ENCODE data around the gene BCAS3.
A peak's percentile ranks its signal among the peaks of the same experiment; 100 is the strongest.
"Not testable (repeated sequence)": the region's sequence is repeated elsewhere in the genome, so short reads cannot be mapped to it uniquely, and the experiment has no call there.

The BCAS3 gene

DNA sequence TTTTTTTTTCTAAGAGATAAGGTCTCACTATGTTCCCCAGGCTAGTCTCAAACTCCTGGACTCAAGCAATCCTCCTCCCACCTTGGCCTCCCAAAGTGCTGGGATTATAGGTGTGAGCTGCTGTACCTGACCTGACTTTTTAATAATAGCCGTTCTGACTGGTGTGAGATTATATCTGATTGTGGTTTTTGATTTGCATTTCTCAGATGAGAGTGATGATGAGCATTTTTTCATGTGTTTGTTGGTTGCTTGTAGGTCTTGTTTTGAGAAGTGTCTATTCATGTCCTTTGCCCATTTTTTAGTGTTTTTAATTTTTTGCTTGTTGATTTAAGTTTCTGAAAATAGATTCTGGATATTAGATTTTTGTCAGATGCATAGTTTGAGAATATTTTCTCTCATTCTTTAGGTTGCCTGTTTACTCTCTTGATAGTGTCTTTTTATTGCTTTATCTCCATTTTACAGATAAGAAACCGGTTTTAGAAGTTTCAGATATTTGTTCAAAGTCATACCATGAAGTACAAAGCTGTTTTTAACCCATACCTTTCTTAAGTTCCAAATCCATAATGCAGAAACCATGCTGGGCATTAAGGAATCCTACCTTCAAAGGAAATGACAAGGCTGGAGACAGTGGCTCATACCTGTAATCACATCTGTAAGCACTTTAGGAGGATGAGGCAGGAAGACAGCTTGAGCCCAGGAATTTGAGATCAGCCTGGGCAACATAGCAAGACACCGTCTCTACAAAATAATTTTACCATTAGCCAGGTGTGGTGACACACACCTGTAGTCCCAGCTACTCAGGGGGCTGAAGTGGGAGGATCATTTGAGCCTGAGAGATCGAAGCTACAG, 553.5 kb downstream of the BCAS3 start:
- DNase-seq (ENCODE audit: low read depth), result no peak

DNA sequence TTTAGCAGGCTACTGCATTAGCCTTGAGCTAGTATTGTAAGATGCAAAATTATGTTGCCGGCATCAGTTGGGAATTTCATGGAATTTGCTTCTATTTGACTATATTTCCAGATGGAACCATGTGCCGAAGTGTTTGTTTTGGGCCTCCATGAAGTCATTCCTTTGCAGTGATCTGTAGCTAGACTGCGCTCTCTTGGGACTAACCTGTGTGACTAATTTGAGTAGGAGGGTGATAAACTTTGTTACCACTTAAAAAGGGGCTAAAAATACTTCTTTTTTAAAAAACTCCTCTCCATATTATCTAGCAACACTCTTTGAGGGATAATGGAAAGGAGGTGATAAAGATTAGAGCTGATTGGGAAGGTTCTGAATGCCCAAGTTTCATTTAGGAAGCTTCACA, 555.2 kb downstream of the BCAS3 start:
- DNase-seq (ENCODE audit: low read depth), result no peak

DNA sequence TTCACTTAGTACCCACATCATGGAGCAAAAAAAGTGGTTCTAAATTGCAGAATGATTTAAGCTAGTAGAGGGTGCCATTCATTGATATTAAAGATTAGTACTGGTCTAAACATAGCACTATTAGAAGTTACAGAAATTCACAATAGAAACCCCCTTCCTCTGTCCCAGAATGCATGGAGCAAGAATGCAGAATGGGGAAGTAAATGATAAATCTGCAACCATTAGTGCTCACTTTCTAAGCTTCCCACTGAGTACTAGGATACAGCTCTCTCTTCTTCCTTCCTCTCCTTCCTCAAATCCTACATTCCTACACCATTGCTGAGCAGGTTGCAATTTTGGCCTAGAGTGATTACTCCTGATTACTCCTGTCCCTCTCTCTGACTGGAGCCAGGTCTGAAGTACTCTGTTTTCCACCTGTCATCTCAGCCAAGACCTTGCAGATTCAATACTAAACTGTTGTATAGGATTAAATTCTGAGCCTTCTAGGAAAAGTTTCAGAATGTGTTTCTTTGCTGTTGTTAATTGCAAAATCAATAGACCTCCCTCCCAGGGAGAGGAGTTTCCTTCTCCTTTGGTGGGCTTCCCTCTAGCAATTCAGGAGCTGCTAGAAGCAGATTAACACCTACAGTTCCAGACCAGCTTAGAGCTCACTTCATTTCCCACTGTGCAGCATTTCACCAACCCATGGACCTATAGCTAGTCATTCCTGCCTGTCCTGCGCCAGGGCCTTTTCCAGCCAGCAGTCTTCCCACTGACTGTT, 556.5 kb downstream of the BCAS3 start:
- no peak for DNase-seq (ENCODE audit: low read depth)

DNA sequence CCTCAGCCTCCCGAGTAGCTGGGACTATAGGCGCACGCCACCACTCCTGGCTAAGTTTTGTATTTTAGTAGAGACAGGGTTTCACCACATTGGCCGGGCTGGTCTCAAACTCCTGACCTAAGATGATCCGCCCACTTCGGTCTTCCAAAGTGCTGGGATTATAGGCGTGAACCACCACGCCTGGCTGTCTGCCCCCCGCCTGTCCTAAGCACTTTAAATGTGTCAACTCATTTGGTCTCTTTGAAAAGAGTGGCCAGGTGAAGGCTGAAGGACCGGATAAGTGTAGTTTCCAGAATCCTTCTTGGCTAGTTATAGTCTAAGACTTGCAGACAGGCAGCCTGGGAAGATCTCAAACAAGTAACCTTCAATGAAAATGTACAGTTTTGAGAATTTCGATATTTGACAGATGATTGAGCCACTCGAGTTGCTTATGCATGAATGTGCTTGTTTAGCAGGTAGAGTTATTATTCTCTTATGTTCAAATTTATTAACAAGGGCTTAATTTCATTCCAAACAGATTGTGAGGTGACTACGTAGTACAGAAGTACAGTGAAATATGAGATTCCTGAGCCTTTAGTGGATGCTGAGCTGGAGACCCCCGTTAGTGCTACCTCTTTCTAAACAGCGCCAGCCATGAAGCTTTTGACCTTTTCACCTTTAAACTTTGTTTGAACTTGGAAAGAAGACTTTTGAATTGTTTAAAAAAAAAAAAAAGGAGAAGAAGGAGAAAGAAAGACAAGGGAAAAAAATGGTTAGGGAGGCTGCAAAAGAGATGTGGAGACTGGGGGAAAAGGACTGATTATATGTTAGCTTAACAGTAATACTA, 557.6 kb downstream of the BCAS3 start:
- DNase-seq (ENCODE audit: low read depth), result no peak

DNA sequence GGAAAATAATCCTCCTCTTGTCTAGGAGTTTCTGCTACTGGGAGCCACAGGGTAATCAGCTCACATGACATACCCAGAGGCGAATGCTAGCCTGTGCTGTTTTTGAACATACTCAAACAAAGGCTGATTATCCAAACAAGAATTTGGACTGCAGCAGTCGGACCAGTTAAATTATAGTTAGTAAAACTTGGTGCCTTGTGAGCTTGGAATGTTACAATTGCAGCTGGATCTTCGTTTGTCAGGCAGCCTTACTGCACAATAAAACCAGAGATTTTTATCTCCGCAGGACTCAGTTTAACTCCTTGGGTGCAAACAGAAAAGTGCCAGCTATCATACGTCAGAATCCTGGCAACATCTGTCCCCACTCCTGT, 558.2 kb downstream of the BCAS3 start:
- no peak for DNase-seq (ENCODE audit: low read depth)

DNA sequence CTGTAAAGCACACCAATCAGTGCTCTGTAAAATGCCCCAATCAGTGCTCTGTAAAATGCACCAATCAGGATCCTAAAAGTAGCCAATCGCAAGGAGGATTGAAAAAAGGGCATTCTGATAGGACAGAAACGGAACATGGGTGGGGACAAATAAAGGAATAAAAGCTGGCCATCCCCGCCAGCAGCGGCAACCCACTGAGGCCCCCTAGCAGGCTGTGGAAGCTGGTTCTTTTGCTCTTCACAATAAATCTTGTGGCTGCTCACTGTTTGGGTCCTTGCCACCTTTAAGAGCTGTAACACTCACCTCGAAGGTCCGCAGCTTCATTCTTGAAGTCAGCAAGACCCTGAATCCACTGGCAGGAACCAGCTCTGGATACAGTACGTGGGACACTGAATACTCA, 559.6 kb downstream of the BCAS3 start:
- no peak for DNase-seq (ENCODE audit: low read depth)

DNA sequence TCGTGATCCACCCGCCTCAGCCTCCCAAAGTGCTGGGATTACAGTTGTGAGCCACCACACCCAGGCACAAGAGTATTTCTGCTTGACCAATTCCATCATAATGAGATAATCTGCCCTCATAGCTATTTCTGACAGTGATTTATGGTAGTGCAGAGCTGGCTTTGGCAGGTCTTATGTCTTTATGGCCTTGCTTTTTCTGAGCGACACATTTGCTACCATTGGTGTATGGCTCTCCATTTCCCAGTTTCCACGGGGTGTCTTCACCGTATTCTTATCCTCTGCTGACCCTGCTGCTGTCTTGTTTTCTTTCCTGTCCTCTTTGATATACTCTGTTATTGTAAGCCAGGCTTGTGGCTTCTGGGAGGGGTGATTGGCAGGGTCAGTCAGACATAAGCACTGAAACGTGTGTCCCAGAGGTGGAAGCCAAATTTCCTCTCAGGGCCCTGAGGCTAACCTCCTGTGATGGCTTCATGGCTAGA, 560.8 kb downstream of the BCAS3 start:
- no peak for DNase-seq (ENCODE audit: low read depth)

DNA sequence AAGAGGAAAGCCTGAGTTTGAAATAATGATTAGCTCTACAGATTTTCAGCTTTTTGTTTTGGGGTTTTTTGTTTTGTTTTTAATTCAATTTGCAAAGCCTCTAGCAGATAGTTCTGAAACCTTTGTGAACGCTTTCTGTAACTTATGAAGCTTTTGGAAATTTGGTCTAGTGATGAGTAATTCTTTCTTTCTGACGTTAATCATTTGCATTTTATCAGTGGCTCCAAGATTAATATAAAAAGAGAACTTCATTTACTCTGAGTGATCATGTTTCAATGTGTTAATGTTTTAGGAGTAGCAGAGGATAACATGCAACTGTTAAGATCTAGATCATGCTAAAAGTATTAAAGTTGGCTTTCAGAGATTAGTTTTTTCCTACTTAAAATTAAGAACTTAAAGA, 561.7 kb downstream of the BCAS3 start:
- no peak for DNase-seq (ENCODE audit: low read depth)

DNA sequence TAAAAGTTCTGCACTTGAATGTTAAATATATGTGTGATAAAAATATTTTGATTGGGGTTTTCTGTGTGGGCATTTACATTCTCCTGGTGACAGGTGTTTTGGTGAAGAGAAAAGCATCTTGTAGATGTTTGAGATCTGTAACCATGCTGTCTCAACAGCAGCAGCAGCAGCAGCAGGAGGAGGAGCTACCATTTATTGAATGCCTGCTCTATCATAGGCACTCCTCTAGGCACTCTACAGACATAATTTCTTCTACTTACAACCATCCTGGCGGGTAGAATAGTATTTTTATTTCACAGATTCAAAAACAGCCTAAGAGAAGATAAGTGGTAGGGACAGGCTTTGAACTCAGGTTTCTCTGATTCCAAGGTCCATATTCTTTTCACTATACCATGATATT, 562.3 kb downstream of the BCAS3 start:
- DNase-seq (ENCODE audit: low read depth), result no peak

DNA sequence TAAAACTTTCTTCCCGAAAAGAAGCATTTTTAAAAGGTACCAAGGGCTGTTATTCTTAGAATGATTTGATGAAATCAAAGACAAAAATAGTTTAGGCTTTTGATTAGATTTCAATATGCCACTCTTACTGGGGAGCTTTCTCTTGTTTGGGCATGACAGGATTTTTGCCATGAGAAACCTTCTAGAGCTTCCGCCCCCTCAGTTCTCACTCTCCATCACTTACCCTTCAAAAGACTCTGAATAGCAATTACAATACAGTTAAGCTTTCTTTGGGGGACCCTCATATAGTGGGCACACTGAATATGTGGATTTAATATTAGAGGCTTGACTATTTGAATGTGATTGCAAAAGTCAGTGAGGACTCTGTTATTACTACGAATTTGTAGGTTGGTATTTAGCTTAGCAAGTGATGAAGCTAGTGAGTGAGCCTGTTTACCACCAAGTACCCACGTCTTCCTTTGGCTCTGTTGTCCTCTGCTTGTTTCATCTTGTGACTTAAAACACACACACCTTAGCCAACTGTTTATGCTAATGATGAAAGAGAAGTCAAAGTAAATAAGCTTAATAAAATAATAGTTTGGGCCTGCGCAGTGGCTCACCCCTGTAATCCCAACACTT, 563.3 kb downstream of the BCAS3 start:
- DNase-seq (ENCODE audit: low read depth), result no peak

DNA sequence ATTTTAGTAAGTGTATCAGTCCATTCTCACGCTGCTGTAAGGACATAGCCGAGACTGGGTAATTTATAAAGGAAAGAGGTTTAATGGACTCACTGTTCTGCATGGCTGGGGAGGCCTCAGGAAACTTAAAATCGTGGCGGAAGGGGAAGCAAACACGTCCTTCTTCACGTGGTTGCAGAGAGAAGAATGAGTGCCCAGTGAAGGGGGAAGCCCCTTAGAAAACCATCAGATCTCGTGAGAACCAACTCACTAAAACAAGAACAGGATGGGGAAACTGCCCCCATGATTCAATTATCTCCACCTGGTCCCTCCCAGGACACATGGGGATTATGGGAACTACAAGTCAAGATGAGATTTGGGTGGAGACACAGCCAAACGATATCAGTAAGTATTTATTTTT, 567.3 kb downstream of the BCAS3 start:
- DNase-seq (ENCODE audit: low read depth), result not testable (repeated sequence)

DNA sequence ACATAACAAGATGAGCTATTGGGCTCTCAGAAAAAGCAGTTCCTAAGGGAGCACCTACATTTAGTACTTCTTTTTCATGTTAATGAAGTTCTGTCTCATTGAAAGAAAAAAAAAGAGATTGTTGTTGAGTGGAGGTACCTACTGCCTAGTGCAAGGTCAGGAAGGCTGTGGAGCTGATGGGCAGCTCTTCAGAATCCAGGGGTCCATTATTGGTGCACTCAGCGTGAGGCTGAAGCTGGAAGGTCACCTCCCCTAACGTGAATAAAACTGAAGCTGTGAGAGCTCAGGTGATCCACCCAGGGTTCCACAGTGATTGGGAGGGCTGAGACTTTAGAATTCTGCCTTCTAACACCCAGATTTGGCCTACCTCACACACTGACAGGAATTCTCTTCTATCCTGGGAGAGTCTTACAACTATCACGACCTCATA, 568.1 kb downstream of the BCAS3 start:
- DNase-seq (ENCODE audit: low read depth), result no peak

DNA sequence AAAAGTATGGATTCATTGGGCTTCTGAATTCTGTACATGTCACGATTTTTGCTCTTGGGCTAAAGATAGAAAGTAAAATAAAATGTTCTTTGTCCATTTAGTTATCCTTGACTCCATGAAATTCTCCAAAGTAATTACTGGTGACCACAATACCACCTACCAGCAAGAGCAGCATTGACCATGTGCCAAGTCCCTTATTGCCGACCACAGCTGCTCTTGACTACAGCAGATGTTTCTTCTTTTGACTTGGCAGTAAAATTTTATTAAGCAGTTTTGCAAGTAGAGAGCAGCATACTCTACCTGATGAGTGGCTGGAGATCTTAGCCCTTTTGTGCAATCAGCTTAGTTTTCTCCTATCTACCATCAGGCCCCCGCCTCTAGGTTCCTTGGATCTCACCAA, 569.8 kb downstream of the BCAS3 start:
- DNase-seq (ENCODE audit: low read depth), result peak; percentile 77

DNA sequence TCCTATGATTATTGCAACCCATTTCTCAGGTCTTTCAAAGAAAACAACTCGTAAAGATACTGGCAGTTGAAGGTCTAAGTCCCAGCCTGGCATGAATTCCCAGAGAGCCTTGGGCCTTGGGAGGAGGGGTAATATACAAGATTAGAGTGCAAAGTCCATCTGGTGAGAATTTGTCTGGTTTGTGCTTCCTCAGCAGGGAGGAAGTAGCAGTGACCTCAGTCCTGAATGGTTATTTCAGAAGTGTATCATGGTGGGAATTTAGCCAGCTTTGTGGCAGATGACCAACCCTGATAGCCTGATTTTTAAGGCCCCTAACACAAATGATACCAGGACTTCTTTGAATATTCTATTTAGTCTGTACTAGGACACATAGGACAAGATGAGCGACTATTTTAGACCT, 570.7 kb downstream of the BCAS3 start:
- DNase-seq (ENCODE audit: low read depth), result no peak

DNA sequence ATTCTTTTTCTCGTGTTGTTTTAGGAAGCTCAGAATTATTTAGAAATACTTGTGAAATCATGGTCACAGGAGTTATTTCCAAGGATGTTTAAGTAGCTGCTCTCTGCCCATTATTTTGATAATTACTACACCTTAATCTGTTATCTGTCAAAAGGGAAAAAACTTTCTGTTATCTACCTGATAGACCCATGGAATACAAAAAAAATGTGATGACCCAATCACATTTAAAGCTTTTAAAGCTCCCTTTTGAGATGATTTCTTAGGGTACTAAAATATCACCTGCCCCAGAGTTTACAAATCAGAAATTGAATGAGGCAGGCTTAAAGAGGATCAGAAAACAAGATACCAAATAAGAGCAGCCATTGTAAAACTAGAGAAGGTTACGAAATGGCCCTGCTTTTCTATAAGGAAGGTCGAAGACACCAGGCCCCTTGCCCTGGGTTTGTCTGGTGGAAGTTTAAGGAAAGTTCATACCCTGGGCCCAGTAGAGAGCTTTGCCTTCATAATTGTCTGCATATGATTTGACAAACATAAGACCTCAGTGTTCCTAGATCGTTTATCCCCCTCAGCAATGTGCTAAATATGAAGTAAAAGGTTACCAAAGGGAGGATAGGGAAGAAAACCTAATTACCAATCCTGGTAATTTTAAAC, 572.1 kb downstream of the BCAS3 start:
- DNase-seq (ENCODE audit: low read depth), result no peak

DNA sequence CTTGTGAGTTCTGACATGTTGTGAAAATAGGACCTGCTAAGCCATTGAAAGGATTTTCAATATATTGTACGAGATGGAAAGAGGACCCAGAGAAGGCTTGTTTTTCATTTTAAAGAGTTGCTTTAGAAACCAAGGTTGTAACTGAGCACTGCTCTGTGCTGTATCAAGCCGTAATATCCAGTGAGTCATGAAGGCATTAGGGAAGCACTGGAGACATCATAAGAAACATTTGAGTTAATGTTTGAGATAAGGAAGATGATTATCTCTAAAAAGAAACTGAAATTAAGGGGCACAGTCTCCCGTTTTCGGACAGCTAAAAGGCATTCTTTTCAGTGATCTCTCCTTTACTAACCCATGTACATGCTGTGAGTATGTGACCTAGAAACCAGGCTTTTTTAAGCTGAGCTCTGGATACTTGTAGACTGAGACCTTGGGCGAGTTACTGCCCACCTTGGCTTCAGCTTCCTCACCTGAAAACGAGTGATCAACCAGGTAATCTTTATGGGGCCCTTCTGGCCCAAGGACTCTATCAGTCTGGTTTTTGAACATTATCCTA, 572.8 kb downstream of the BCAS3 start:
- DNase-seq (ENCODE audit: low read depth), result no peak

DNA sequence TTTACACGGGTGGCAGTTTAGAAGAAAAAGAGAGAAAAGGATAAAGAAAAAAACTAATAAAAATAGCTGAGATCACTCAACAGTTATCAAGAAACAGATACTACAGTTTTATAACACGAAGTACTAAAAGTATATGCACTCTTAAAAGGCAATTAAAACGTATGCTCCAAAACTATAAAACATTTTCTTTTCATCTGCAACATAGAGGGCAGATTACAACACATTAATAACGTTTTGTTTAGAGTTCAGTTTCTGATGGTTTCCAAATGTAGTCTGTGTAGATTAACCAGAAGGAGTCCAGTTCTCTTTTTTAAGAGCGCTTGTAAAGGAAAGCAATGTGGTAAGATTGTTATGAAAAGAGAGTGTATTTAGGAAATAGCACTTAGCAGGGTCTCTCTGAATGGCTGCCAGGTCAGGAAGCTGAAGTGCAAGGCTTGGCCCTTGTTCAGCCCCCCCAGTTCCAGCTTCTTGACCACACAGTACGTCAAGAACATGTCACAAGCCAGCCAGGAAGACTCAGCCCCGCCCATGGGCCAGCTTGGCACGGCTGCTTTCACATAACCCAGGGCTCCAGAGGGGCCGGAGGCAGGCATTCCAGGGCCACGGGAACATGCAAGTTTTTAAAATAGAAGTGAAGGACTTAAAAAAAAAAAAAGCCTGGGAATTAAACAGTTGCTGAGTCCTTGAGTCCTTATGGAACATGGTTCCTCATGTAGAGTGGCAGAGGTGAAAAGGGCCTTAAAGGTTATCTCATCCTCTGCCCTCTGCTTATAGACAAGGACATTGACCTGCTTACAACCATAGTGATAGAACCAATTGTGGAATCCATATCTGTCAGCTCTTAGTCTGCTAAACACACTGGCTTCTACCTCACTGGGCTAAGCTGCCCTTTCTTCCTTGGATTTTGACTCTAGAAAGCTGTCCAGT, 574.6 kb downstream of the BCAS3 start:
- DNase-seq (ENCODE audit: low read depth), result peak; percentile 89

DNA sequence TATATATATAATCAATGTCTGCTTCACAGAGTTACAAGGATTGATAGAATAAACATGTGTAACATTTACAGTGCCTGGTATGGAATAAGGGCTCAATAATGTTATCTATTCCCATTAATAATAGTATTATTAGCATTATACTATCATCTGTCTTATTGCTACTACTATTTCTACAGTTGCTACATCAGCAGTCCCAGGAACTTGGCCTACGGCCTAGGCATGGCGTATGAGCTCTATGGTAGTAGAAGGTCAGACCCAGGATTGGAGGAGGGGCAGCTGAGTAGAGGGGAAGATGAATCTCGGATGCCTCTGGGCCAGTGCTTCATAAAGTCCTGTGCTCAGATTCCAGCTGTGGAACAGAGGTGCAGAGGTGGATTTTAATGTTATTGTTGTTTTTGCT, 575.7 kb downstream of the BCAS3 start:
- DNase-seq (ENCODE audit: low read depth), result no peak

DNA sequence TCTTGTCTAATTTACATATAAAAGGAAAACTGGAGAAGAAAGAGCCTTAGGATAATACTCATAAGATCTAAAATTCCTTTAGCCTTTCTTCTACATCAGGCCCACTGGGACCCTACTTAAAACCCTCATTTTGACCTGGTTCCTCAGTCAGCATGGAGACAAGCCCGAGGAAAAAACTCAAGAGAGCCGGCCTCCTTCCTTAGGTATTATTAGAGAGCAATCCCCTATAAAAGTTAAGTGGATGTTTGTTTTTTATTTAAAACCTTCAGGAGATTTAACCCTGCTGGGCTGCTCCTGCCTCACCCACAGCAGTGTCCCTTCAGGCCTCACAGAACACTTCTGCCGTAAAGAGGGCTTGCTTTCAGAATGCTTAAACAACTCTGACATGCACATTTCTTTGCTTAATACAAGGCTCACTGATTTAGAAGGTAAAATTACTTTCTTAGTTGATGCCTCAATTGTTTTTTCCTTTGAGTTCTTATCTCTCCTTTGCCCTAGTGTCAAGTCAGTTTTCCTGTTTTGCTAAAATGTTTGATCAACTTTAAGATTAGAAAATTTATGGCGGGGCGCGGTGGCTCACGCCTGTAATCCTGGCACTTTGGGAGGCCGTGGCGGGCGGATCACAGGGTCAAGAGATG, 576.4 kb downstream of the BCAS3 start:
- DNase-seq (ENCODE audit: low read depth), result no peak

DNA sequence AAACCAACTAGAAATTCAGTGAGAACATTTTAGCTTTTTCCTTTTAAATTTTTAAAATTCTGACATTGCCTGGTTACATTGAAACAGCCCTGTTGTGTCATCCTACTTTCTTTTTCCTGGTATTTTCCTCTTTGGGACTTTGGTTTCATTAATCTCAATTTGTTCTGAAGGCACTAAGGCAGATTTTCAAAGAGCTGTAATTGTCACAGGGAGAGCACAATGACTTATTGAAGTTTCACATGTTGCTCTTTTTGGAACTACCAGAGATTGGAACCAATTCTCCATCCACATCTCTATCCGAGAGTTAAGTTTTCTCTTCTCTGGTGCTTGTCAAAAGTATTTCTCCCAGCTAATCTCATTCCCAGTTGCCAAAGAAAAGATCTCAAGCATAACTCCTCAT, 577.3 kb downstream of the BCAS3 start:
- DNase-seq (ENCODE audit: low read depth), result no peak
